HK-2 (cell line): ENCODE measurements around the gene ANKHD1.

Experiments
- DNase-seq: peaks from one replicate; pipeline ENCODE4 v3.0.0-alpha.2; 2018; ENCODE audit not compliant: unreplicated experiment

The ANKHD1 gene

DNA sequence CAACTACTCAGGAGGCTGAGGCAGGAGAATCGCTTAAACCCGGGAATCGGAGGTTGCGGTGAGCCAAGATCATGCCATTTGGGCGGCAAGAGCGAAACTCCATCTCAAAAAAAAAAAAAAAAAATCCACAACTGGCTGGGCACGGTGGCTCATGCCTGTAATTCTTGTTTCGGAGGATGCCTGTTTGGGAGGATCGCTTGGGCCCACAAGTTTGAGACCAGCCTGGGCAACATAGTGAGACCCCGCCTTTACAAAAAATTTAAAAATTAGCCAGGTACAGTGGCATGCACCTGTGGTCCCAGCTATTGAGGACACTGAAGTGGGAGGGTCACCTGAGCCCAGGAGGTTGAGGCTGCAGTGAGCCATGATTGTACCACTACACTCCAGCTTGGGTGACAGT lies 144.0 kb downstream of the ANKHD1 start:
- no peak for DNase-seq

DNA sequence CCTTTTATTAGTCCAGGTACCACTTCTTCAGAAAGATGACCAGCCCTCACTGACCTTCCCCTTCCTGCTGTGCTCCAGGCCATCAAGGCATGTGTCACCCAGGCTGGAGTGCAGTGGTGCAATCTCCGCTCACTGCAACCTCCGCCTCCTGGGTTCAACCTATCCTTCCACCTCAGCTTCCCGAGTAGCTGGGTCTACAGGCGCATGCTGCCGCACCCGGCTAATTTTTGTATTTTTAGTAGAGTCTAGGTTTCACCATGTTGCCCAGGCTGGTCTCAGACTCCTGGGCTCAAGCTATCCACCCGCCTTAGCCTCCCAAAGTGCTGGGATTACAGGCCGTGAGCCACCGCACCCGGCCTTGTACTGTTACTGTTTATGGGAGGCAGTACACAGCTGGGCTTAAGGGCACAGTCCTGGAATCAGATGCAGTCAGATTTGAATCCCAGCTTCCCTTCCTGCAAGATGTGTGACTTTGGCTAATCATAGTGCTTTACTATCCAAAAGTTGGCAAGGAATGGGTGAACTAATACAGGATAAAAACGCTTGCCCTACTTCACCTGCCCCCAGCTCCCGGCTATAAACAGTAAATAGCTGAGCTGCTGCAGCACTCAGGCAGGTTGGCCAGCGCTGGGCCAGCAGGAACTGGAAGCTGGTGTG lies 145.3 kb downstream of the ANKHD1 start:
- DNase-seq = no peak

GRCh38 chr5:140547508-140548299 lies 146.1 kb downstream of the ANKHD1 start, which contains the start of gene EIF4EBP3:
Gene EIF4EBP3, plus strand, starts transcription at chr5:140547662. Its CDS starts 76 bp downstream, at chr5:140547738.
- DNase-seq = peak; percentile 87

DNA sequence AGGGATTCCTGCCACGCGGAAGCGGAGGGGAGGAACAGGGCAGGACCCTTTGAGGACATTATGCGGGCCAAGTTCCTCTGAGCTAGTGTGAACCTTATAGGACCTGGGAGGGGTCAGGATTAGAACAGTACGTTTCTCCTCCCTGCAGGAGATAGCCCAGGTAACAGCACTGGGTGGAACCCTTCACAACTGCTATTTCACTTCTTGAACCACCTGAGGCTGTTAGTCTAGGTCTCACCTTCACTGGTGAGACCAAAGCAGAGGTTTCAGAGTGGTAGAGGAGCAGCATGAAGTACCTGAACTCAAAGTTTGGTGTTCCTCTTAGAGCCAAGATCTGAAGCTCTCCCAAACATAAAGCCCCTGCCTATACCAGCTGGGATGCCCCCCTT lies 146.7 kb downstream of the ANKHD1 start:
- DNase-seq = no peak

DNA sequence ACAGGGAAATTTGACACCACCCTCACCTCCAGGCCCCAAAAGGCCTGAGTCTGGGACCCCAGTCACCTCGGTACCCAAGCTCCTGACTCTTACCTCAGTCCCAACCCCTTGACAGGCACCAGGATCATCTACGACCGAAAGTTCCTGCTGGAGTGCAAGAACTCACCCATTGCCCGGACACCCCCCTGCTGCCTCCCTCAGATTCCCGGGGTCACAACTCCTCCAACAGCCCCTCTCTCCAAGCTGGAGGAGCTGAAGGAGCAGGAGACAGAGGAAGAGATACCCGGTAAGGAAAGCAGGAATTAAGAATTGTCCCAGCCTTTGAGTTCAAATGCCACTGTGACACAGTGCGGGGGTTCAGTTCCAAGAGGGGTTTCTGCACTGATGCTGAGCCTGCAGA lies 147.2 kb downstream of the ANKHD1 start:
- no peak for DNase-seq

DNA sequence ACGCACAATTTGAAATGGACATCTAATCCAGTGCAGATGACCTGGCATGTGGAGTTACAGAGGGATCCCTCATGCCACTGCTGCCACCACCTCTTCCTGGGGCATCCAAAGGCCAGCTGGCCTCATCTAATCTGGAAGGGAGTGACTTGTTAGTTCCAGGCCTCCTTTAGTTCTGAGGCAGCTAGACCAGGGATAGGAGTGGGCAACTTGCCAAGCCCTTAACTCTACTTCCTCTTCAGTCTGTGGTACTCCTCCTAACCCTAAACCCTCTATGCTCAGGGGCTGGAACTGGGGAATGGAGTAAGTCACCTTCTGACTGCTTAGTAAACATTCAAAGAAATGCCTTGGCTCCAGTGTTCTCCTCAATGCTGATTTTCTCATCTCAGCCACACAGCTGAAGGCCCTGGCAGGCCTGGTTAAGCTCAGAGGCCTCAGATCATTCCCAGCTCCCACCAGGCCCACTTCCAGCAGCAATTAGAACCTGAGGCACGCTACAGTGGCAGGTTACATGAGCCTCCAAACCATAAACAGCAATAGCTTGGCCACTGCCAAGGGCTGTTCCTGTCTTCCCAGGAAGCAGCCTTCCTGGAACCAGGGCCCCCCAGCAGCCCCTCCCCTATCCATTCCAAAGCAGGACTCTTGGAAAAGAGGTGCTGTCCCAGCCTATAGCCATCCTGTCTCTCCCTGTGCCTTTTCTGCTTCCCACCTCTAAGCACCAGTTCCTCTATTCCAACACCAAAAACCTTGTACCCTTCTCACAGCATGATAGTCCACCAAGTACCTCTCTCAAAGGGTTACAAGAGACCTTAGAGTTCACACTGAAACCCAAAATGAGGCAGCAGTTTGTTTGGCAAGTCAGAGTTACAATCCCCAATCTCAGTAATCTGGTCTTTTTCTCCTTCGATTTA lies 147.9 kb downstream of the ANKHD1 start:
- DNase-seq = no peak

- DNase-seq = no peak
Observed at GRCh38 chr5:140550147-140551079, 148.8 kb downstream of the ANKHD1 start.

- DNase-seq = no peak
Observed at GRCh38 chr5:140551872-140552271, 150.2 kb downstream of the ANKHD1 start.

DNA sequence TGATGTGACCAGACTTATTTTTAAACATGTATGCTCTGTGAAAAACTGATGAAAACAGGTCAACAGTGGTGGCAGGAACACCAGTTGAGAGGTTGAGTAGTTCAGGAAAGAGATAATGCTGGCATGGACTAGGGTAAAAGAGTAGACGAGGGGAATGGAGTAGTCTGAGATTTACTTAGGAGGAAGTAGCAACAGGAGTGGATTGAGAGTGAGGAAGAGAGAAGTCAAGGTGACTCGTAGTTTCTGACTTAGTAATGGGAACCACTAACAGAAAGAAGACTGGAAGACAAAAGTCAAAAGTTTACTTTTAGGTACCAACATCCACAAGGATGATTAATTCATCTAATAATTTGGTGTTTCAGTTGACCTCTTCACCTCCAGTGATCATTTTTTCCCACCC lies 152.0 kb downstream of the ANKHD1 start:
- no peak for DNase-seq

- DNase-seq = no peak
Observed at GRCh38 chr5:140554454-140554853, 152.8 kb downstream of the ANKHD1 start.

GRCh38 chr5:140555747-140556312 lies 154.2 kb downstream of the ANKHD1 start:
- DNase-seq = no peak

GRCh38 chr5:140556438-140556837 lies 154.8 kb downstream of the ANKHD1 start:
- no peak for DNase-seq

- peak; percentile 85 for DNase-seq
Observed at GRCh38 chr5:140557136-140557805, 155.6 kb downstream of the ANKHD1 start, which contains the start of gene SRA1. Gene SRA1, minus strand, starts transcription at chr5:140557473. Its CDS starts 21 bp downstream, at chr5:140557452.

DNA sequence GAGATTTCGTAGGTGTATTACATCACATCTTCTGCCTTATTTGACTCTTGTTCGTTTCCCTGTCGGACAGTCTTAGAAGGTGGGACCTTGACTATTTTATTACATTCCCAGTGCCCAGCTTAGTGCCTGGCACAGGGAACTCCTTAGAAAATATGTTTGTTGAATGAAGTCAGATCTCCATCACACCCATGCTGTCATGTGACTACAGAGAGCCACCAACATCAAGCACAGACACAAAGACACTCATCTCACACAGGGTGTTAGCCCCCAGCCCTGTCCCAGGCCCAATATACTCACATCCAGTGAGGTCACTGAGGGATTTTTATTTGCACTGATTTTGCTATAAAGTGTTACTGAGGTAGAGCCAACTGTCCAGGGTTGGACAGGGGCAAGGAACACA lies 156.3 kb downstream of the ANKHD1 start:
- no peak for DNase-seq

DNA sequence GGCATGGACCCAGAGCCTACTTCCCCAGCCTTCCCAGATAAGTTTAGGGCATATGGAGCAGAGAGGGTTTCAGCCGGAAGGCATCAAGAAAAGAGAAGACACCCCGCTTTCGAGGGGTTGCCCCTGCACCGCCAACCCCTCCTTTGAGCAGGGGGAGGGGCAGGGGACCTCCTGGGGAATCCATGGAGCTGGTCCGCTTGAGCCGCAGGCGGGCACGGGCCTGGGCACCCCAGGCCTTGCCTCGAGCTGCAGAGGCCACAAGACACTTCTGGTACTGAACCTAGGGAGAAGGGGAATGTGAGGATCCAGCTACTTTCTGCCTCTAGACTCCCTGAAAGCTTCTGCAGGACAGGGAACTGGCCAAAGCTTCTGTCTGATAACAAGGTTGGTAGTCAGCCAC lies 156.9 kb downstream of the ANKHD1 start:
- DNase-seq = no peak

DNA sequence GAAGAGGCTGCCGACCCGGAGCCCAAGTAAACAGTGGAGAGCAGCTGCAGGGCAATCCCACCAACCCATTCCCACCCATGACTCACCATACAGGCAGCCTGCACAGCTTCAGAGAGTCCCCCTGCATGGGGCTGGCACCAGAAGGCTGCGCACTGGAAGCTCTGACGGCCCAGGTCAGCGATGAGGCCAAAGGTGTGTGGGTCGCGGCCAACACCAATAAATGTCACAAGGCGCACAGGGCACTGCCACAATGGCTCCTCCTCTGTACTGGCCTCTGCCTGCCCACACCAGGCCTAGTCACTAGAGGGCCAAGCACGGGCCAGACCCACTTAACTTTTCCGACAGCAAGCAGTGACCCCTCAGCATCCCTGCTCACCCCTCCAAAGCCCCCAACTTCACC lies 158.6 kb downstream of the ANKHD1 start:
- no peak for DNase-seq

DNA sequence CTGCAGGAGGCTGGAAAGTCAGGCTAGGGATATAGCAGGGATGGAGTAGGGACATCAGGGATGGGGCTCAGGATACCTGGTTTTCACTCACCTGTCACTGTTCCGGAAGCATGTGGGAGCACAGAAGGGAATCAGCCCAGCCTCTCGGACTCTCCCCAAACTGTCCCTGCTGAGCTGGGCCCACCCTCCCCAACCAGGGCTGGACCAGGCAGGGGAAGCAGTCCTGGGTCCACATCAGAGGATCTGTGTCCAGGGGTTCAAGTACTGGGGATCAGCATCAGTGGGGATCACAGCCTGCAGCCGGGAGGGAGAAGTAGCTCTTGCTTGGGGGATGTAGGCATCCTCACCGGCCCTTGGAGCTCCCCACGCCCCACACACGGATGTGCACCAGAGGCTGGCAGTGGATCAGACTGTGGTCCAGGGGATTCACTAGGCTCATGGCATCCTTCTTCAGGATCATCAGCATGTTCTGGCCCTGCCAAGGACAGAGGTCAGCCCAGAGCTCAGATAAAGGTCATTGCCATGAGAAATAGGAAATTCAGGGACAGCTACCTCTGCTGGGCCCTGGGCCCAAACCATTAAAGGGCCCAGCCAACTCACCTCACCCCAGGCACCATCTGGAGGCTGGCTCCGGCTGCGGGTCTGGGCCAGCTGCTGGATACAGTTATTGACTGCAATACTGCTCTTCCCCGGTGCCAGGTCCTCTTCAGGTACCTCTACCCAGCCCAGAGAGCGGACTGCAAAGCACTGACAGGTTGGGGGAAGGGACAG lies 160.3 kb downstream of the ANKHD1 start:
- no peak for DNase-seq

DNA sequence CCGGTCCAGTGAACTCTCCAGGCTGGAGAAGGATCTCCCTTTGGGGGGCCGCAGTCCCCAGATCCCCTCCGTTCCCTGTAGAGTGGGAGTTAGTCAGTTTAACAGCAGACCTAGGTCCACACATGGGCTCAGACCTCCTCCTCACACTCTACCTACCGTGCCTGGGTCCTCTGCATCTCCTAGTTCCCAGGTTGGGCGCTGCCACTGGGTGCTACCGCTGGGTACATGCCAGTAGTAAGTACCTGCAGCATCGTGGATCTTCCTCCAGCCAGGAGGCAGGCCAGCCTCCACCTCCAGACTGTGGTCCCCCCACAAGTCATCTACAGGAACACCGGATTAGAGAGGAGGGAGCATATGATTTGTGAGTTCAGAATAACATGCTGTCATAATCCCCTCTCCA lies 162.0 kb downstream of the ANKHD1 start:
- no peak for DNase-seq
